ENCODE data around the gene GANC.

DNA sequence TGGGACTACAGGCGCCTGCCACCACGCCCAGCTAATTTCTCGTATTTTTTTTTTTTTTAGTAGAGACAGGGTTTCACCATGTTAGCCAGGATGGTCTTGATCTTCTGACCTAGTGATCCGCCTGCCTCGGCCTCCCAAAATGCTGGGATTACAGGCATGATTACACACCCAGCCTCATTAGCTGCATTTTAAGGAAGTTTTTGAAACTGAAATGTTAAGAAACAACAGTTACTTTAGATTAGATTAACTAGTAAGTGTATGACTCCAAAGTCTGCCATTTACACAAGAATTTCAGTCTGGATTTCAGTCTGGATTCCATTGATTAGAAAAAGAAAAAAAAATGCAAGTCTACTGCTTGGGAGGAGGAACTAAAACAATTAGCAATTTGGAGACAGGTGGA, 40.4 kb upstream of the GANC start:
- TF ChIP-seq, protein P1, sequence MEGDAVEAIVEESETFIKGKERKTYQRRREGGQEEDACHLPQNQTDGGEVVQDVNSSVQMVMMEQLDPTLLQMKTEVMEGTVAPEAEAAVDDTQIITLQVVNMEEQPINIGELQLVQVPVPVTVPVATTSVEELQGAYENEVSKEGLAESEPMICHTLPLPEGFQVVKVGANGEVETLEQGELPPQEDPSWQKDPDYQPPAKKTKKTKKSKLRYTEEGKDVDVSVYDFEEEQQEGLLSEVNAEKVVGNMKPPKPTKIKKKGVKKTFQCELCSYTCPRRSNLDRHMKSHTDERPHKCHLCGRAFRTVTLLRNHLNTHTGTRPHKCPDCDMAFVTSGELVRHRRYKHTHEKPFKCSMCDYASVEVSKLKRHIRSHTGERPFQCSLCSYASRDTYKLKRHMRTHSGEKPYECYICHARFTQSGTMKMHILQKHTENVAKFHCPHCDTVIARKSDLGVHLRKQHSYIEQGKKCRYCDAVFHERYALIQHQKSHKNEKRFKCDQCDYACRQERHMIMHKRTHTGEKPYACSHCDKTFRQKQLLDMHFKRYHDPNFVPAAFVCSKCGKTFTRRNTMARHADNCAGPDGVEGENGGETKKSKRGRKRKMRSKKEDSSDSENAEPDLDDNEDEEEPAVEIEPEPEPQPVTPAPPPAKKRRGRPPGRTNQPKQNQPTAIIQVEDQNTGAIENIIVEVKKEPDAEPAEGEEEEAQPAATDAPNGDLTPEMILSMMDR (conservative IDR thresholded peaks at IDR 0.05) = no peak
- no peak for TF ChIP-seq ZFX (IDR thresholded peaks at IDR 0.05)
